IPS-20b (cell line): ENCODE measurements around the gene MRPS33.
"Not testable (repeated sequence)": the region's sequence is repeated elsewhere in the genome, so short reads cannot be mapped to it uniquely, and the experiment has no call there.

ENCODE experiments used
- H3K27ac ChIP-seq: one replicate; pipeline ENCODE4 v1.5.1; 2013; ENCODE audit warnings: low read length
- H3K27me3 ChIP-seq: 2 replicates; pipeline ENCODE4 v1.6.1; 2013; ENCODE audit warnings: mild to moderate bottlenecking, low read length, inconsistent platforms; ENCODE audit not compliant: insufficient read depth
- H3K36me3 ChIP-seq: 2 replicates; pipeline ENCODE4 v1.6.1; 2013; ENCODE audit warnings: low read depth, mild to moderate bottlenecking, inconsistent platforms, low read length, moderate library complexity; ENCODE audit not compliant: insufficient read depth
- H3K4me1 ChIP-seq: 2 replicates; pipeline ENCODE4 v1.6.1; 2013; ENCODE audit warnings: mild to moderate bottlenecking, control low read depth, inconsistent platforms, low read length, moderate library complexity; ENCODE audit not compliant: insufficient read depth
- H3K4me3 ChIP-seq: 2 replicates; pipeline ENCODE4 v1.5.1; 2013; ENCODE audit warnings: mild to moderate bottlenecking, low read length, inconsistent platforms
- H3K9ac ChIP-seq: 2 replicates; pipeline ENCODE4 v1.6.1; 2013; ENCODE audit warnings: low read depth, mild to moderate bottlenecking, inconsistent platforms, low read length, moderate library complexity
- H3K9me3 ChIP-seq: 2 replicates; pipeline ENCODE4 v1.6.1; 2013; ENCODE audit warnings: mild to moderate bottlenecking, low read depth, low read length, inconsistent platforms; ENCODE audit not compliant: insufficient read depth

The MRPS33 gene

DNA sequence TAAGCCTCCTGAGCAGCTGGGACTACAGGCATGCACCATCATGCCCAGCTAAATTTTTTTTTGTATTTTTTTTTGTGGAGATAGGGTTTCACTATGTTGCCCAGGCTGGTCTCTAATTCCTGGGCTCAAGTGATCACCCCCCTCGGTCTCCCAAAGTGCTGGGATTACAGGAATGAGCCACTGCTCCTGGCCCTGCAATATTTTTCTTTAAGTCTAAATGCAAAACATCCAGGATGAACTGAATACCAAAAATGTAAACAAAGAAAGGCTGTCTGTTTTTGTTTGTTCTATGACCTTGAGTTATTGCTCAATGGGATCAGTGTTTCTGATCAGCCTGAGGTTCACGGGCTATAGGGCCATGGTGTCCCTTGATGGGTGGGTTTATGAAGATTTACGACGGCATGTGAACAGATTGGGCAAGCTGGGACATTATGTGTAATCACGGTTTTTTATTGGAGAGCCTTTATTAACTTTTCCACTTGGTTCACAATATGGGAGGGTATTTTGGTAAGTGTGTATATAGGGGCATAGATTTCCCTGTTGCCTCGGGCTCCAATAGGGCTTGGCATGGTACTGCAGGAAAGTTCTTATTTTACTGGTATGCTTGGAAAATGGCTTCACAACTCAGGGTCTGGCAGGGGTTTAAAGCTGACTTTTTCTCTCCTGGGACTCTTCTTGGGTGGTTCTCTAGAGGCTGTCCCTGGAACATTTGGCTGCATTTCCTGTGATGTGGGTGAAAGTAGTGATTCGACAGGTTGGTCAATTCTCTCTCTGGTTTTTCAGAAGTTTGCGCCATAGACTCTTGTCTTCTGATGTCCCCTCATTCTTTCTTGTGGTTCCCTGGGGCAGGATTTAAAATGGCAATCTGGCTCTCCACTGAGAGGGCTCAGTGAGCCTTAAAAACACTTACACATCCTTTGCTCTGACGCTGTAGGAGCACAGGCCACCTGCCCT lies 41.6 kb downstream of the MRPS33 start:
- H3K9me3 ChIP-seq = no peaks in the 10 kb centered on the region
- H3K27ac ChIP-seq = no peak overlapping the region
- no peaks in the 10 kb centered on the region for H3K27me3 ChIP-seq
- H3K4me1 ChIP-seq = no peaks in the 10 kb centered on the region
- H3K4me3 ChIP-seq = no peak overlapping the region
- H3K9ac ChIP-seq = no peak overlapping the region
- no peaks in the 10 kb centered on the region for H3K36me3 ChIP-seq

GRCh38 chr7:140972344-140972743 lies 42.4 kb downstream of the MRPS33 start:
- no peaks in the 10 kb centered on the region for H3K9me3 ChIP-seq
- no peaks in the 10 kb centered on the region for H3K36me3 ChIP-seq
- H3K27me3 ChIP-seq = no peaks in the 10 kb centered on the region
- H3K4me1 ChIP-seq = no peaks in the 10 kb centered on the region
- no peak overlapping the region for H3K4me3 ChIP-seq
- H3K27ac ChIP-seq = no peak overlapping the region
- H3K9ac ChIP-seq = no peak overlapping the region

DNA sequence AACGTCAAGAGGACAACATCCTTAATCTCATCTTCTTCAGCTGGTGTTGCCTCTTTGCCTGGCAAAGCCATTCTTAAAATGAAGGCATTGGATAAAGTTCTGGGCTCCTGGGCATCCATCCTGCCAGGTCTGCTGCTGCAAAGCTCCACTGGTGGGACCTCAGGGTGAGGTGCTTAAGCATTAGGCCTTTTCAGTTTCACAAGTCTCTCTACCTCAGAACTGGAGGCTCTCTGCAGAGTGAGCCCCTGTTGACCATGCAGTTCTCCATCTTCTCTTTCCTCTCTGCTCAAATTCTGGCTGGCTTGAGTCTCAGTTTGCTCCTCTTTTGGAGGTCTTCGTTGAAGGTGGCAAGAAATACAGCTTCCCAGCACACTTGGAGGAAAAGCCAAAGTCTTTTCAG lies 47.3 kb downstream of the MRPS33 start:
- H3K4me3 ChIP-seq = no peak overlapping the region
- H3K9ac ChIP-seq = no peak overlapping the region
- H3K27ac ChIP-seq = no peak overlapping the region
- H3K4me1 ChIP-seq = no peaks in the 10 kb centered on the region
- H3K9me3 ChIP-seq = no peaks in the 10 kb centered on the region
- no peaks in the 10 kb centered on the region for H3K36me3 ChIP-seq
- no peaks in the 10 kb centered on the region for H3K27me3 ChIP-seq

DNA sequence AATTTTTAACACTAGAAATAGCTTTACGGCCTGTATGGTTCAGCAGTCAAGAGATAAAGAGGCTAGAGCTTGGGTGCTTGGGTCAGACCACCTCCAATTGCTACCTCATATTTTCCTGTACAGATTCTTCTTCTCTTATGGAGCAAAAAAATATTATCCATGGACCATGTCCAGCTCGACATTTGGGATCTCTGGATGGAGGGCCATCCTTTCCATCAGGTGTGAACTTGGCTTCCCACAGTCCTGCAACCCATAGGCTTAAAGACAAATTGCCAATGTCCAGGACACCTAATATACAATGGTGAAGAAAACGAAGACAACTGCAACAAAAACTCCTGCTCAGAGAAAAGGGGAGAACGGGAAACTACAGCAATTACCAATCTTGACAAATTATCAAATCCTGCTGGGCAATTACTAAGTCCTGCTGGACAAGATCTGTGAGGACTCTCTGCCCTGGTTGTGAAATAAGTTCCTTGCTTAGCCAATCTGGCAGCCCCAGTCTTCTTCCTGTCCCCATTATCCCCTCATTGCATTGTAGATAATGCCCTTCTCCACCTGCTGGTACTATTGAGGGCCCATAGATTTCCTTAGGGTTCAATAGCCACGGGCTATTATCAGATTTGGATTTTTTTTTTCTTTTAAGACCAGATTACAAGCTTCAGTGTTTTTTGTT lies 48.1 kb downstream of the MRPS33 start:
- H3K9ac ChIP-seq = no peak overlapping the region
- H3K27ac ChIP-seq = no peak overlapping the region
- H3K36me3 ChIP-seq = no peaks in the 10 kb centered on the region
- no peaks in the 10 kb centered on the region for H3K4me1 ChIP-seq
- no peaks in the 10 kb centered on the region for H3K27me3 ChIP-seq
- H3K9me3 ChIP-seq = no peaks in the 10 kb centered on the region
- no peak overlapping the region for H3K4me3 ChIP-seq

GRCh38 chr7:140961117-140961516 lies 53.6 kb downstream of the MRPS33 start:
- Histone ChIP-seq H3K27ac (no peak overlapping the region), H3K4me3 (no peak overlapping the region), H3K36me3 (no peaks in the 10 kb centered on the region), H3K9me3 (no peaks in the 10 kb centered on the region; the same call in 1 of the 2 replicates), H3K9ac (no peak overlapping the region), H3K27me3 (no peaks in the 10 kb centered on the region), H3K4me1 (no peaks in the 10 kb centered on the region)

DNA sequence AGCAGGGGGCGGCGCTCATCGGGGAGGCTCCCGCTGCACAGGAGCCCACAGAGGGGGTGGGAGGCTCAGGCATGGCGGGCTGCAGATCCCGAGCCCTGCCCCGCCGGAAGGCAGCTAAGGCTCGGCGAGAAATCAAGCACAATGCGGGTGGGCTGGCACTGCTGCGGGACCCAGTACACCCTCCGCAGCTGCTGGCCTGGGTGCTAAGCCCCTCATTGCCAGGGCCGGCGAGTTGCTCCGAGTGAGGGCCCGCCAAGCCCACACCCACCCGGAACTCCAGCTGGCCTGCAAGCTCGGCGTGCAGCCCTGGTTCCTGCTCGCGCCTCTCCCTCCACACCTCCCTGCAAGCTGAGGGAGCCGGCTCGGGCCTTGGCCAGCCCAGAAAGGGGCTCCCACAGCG lies 57.8 kb downstream of the MRPS33 start:
- H3K27ac ChIP-seq, H3K4me3 ChIP-seq, H3K36me3 ChIP-seq, H3K4me1 ChIP-seq, H3K27me3 ChIP-seq, H3K9me3 ChIP-seq, H3K9ac ChIP-seq: not testable (repeated sequence)
